ENCODE data around the gene MCU.

Gene MCU

GRCh38 chr10:72808001-72808400, 116.1 kb downstream of the MCU start:
- no peak for DNase-seq

DNA sequence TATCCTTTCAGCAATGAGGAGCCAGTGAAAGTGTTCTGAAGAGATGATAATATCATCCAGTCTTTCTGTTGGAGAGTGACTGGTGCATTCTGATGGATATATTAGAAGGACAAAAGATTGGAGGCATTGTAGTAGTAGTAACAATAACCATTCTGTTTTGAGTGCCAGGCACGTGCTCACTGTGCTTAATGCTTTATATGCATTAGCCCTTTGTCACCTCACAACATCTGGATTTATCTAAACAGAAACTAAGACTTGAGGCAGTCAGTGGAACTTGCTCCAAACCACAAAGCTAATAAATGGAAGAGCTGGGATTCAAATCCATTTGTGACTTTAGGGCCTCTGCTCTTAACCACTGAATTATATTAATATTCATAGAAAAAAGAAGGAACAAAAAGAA, 117.1 kb downstream of the MCU start:
- no peak for DNase-seq

DNA sequence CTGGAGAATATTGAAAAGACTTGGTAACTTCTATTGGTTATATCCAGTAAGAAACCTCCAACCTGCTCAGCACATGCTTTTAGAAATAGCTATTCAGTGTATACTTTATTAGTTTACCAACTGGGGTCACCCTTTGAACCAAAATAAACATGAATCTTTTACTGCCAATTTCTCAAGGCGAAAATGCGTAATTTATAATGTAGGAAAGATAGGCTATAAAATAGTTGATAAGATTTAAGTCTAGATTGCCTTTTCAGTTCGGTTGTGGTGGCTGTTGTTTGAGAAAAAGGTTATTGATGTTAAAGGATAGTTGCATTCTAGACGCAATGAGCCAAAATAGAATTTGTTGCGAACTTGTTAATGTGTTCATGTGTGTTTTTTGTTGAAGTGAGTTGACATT, 119.0 kb downstream of the MCU start:
- no peak for DNase-seq

- no peak for DNase-seq
These were observed 120.4 kb downstream of the MCU start for GRCh38 chr10:72812415-72812752.

DNA sequence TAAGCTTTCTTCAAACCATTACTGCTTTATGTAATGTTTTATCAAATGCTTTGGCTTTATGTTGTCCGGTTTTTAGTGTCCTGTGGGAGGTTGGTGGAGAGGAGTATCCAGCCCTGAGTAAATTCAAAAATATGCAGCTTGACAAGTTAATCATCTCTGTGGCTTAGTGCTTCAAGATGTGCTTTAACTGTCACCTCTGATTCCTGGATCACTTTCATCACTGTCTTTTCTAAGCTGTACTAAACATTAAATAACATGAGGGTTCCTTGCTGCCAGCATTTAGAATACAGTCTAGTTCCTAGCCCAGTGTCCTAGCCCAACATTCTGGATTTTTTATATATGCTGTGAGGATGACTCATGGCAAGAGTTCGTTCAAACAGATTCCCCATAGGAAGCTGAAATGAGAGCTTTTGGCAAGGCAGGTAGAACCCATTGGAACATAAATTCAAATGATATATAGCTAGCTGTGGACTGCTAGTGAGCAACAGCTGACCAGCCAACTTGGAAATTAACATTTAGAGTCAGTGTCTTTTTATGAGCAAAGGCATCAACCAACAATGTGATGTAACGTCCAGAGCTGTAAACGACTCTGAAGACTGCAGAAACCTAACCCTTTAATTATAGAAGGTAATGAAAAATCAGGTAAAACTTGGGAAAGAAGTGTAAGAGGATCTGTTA, 120.9 kb downstream of the MCU start:
- DNase-seq = peak in 1 of 2 experiments; percentile 7

DNA sequence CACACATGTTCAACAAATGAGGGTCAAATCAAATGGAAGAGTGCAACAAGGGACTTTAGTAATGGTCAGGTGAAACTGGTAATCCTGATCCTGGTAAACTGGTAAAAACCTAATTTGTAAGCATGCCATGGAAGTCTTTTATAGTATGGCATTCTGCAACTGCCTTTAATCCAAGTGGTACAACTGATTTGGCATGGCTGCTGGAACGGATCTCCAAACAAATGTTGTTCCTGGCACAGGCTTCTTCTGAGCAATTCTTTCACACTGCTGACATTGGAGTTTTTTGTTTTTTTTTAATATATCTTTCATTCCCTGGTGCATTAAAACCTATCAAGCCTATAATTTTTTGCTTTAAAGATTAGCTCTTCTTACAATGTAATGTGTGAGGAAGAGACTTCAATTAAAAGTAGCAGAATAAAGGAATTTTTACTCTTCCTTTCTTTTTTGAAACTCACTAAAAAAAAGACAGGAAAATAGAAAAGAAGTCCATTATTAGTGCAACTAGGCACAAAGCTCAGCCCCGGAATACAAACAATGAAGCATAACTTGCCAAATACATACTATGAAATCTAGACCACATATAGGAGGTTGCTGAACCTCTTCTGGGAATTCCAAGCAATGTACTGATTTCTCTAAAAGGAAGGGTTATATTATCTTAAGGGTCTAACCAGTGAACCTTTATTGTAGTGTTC, 122.3 kb downstream of the MCU start:
- no peak for DNase-seq

DNA sequence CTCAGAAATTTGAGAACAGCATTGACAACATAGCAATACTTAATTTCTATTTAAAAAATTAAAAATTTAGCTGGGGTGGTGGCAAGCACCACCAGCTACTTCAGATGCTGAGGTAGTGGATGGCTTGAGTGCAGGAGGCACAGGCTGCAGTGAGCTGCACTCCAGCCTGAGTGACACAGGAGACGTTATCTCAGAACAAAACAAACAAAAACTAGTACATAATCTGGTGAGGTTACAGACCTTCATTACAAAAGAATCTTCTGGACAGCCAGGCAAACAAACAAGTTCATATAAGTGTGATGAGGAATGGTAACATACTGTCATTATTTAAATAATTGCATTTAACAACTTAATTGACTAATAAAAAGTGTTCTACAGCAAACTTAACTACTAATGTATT, 124.6 kb downstream of the MCU start:
- DNase-seq = no peak

DNA sequence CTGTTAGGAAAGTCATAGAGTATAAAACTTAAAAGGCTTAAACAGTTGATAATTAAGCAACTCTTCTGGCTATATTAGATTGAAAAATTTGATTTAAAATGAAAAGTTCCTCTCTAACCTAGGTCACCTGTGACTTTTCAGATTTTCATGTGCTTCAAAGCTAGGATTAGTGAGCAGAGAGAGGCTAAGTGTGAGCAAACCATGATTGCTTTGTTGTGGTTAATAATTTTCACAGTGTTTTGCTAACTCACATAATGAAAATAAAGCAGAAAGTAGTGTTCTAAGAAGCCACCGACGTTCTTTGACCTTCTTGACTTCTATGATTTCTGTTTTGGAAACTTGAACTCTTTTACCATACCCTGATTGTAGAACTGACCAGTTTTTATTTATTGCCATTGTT, 126.1 kb downstream of the MCU start:
- DNase-seq = no peak

GRCh38 chr10:72819053-72819452, 127.1 kb downstream of the MCU start:
- no peak for DNase-seq

- DNase-seq = no peak
These were observed 129.7 kb downstream of the MCU start for GRCh38 chr10:72821606-72822005.

- DNase-seq = no peak
These were observed 130.5 kb downstream of the MCU start for GRCh38 chr10:72822342-72822986.

DNA sequence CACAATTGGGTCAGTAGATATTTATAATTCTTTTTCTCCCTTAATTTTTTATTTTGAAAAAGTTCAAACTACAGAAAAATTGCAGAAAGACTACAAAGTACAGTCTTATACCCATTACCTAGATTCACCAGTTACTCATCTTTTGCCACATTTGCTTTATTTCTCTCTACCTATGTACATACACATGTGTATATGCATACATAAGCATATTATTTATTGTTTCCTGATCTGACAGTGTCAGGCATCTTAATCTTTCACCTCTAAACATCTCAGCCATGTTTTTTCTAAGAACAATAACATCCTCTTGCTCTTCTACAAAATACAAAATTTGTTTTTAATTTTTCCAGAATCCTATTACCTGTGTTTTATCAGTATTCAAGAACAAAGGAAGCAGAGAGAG, 133.2 kb downstream of the MCU start:
- DNase-seq = no peak

DNA sequence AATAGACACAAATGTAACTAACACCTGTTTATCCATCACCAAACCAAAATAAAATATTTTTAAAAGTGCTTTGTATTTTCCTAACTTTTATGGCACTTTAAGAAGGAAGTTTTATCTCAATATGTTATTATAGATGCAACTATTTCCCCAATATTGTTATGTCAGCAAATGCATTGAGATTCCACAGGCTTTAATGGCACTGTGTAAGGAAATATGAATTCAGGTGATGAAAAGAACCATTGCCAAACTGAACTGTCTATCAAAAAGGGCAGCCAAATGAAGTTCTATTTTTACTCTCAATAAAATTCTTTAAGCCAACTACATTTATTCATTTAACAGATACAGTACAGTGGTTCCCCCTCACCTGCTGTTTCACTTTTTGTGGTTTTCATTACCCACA, 134.4 kb downstream of the MCU start:
- no peak for DNase-seq

DNA sequence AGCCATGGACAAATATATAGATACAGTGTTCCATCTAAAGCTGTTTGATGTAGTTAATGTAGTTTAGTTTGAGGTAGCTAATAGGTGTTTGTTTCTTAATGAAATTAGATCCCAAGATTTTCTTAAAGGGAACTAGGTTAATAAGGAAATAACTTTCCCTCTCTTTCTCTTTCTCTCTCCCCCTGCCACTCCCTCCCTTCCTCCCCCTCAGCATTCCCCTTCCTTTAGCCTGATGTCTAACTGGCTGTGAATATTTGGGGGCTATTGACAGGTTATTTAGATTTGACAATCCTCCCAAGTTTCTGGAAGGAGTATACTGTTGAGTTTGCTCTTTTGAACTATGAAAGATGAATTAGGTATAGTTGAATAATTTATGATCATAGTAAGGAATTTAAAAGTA, 136.4 kb downstream of the MCU start:
- no peak for DNase-seq

- DNase-seq = no peak
These were observed 138.7 kb downstream of the MCU start for GRCh38 chr10:72830625-72831024.

GRCh38 chr10:72831696-72832409, 139.9 kb downstream of the MCU start:
- no peak for DNase-seq

DNA sequence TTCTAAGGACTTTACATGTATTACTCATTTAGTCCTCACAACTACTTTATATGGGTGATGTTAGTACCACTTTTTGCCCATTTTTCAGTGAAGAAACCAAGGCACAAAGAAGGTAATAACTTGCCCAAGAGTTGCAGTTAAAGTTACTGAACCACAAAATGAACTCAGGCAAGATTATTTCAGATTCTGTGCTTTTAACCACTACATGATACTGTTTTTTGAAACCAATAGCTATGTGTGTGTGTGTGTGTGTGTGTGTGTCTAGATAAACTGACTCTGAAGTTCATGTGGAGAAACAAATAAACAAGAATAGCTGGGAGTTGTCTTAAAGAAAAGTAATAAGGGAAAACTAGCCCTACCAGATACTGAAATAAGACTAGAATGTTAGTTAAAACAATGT, 140.8 kb downstream of the MCU start:
- DNase-seq = no peak

DNA sequence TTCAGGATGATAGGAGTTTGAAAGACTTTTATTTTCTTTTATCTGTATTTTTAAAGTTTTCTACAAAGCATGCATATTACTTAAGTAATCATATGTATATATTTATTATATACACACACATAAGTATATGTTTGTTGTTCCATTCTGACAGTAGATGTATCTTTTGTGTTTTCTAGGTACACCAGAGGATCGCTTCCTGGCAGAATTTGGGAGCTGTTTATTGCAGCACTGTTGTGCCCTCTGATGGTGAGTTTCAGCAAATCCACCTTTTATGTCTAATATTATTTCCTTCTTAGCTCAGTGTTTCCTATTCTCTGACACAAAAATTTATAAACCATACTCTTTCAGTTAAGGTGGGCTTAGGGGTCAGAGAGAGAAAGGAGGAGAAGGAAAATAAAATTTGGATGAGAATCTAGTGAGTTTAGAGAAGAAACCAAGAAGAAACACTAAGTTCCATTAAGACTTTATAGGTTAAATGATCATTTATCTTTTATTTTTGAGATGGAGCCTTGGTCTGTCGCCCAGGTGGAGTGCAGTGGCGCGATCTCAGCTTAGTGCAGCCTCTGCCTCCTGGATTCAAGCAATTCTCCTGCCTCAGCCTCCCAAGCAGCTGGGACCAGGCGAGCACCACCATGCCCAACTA, 142.4 kb downstream of the MCU start:
- DNase-seq = peak in 1 of 2 experiments; percentile 36

- DNase-seq = no peak
These were observed 148.4 kb downstream of the MCU start for GRCh38 chr10:72840319-72840718.

DNA sequence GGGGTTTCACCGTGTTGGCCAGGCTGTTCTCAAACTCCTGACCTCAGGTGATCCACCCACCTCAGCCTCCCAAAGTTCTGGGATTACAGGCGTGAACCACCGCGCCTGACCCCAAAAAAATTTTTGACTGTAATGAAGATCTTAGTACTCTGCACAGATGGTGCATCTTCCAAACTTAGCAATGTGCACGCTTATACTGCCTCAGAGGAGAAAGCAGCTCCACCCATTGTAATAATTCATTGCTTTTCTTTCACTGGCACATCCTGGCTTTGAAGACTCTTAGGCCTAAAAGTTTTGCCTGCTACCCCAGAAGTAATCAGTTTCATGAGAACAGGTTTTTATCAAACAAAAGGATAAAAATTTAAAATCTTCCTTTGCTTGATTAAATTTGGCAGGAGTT, 149.5 kb downstream of the MCU start:
- no peak for DNase-seq

DNA sequence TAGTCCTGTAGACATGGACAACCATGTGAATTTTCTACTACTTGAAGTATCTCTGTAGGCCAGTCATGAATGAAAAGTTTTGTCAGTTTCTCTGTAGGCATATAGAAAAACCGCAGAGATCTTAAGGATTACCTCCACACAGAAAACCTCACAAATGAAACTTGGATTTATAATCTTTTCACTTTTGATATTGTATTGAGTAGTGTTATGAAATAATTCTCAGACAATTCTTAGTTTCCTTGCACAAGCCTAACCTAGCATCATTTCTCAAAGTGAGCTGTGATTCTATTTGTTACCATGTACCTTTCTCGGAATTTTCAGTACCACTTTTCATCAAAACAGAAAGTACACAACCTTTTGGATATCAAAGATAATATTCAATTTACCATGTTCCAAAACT, 150.2 kb downstream of the MCU start:
- no peak for DNase-seq

GRCh38 chr10:72846238-72846637, 154.3 kb downstream of the MCU start:
- peak; percentile 4 to 42 for DNase-seq

GRCh38 chr10:72847681-72848080, 155.7 kb downstream of the MCU start:
- DNase-seq = no peak

Data from SW 1271 (cell line).